GM18907 (cell line): ENCODE results near the gene CCAR1.
"Not testable (repeated sequence)": the region's sequence is repeated elsewhere in the genome, so short reads cannot be mapped to it uniquely, and the experiment has no call there.

Source experiments
- ATAC-seq: cut with Tn5 transposase; IDR thresholded peaks from one replicate; pipeline ENCODE4 v1.9.1; 2021; ENCODE audit warnings: mild to moderate bottlenecking, moderate library complexity; ENCODE audit not compliant: unreplicated experiment

CCAR1 gene

GRCh38 chr10:68826764-68827591, 105.9 kb downstream of the CCAR1 start, which contains the start of gene STOX1:
STOX1 (plus strand) TSS chr10:68827531; CDS start chr10:68827624, 93 bp downstream.
- ATAC-seq, result peak; percentile 77

- not testable (repeated sequence) for ATAC-seq
These were observed 106.5 kb downstream of the CCAR1 start for GRCh38 chr10:68827592-68827959.

- peak; percentile 41 for ATAC-seq
These were observed 107.1 kb downstream of the CCAR1 start for GRCh38 chr10:68828083-68828601.

GRCh38 chr10:68828833-68829232, 107.8 kb downstream of the CCAR1 start:
- ATAC-seq, result no peak

- no peak for ATAC-seq
These were observed 108.5 kb downstream of the CCAR1 start for GRCh38 chr10:68829521-68829920.

GRCh38 chr10:68829952-68830351, 108.9 kb downstream of the CCAR1 start:
- no peak for ATAC-seq

GRCh38 chr10:68831961-68832455, 111.0 kb downstream of the CCAR1 start:
- no peak for ATAC-seq

GRCh38 chr10:68832601-68833000, 111.6 kb downstream of the CCAR1 start:
- no peak for ATAC-seq

- no peak for ATAC-seq
These were observed 116.7 kb downstream of the CCAR1 start for GRCh38 chr10:68837626-68838322.

GRCh38 chr10:68840650-68841049, 119.6 kb downstream of the CCAR1 start:
- not testable (repeated sequence) for ATAC-seq
